GM12891 (cell line): ENCODE results near the gene CS.

Experiments used
- POLR2A ChIP-seq: IDR thresholded peaks from 2 replicates; pipeline ENCODE4 v1.6.1; 2011; ENCODE audit warnings: low read depth, low read length, control low read depth
- POLR2AphosphoS5 ChIP-seq: IDR thresholded peaks from 2 replicates; pipeline ENCODE4 v1.6.1; 2011; ENCODE audit warnings: low read depth, low read length, control low read depth
- POU2F2 ChIP-seq: IDR thresholded peaks from 2 replicates; pipeline ENCODE4 v1.6.1; 2011; ENCODE audit warnings: low read depth, mild to moderate bottlenecking, control low read depth, low read length, moderate library complexity
- SPI1 ChIP-seq: IDR thresholded peaks from 2 replicates; pipeline ENCODE4 v1.6.1; 2011; ENCODE audit warnings: low read depth, low read length, control low read depth
- TAF1 ChIP-seq: IDR thresholded peaks from 2 replicates; pipeline ENCODE4 v1.6.1; 2011; ENCODE audit warnings: low read depth, low read length, control low read depth

DNA sequence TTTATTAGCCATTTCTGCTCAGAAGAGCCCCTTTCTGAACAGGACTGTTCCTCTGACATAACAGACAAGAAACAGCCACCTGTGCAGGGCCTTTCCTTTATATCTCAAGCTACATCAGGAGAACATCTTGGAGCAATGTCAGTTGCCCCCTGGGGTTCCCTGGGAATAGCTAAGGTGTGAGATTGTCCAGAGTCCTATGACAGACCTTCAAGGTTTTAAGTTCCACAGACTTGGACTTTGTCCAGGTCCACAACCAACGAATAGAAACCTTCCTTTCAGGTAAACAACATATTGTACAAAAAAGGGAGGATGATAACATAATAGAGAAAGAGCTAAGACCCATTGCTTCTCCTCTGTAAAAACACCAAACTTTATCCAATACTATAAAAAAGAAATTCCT, 41.5 kb upstream of the CS start:
- TF ChIP-seq POLR2A = no peak
- no peak for TF ChIP-seq POLR2AphosphoS5
- TF ChIP-seq TAF1 = no peak
- TF ChIP-seq SPI1 = no peak
- no peak for TF ChIP-seq POU2F2
